HepG2 (cell line): ENCODE measurements around the gene ZNF17. TPM values are rescaled to one million over a fixed set of nuclear protein-coding genes. Genes with fewer than 3 reads are reported as not detected.
A peak's percentile ranks its signal among the peaks of the same experiment; 100 is the strongest.

Experiments used
- ASH2L ChIP-seq: fragments of 300-600, 200-600 bp; sonication (generic); IDR thresholded peaks from 2 replicates; pipeline ENCODE4 v1.7.0; 2017; ENCODE audit warnings: low read depth, mild to moderate bottlenecking, moderate library complexity, mixed read lengths, low read length; ENCODE audit not compliant: insufficient read length
- NFIC ChIP-seq: IDR thresholded peaks from 2 replicates; pipeline ENCODE4 v1.6.1; 2012; ENCODE audit warnings: mild to moderate bottlenecking, low read length, inconsistent platforms
- REPIN1 ChIP-seq: sonication (generic); formaldehyde crosslinking; IDR thresholded peaks from 2 replicates; pipeline ENCODE4 v1.8.0; 2022; ENCODE audit warnings: missing genetic modification reagents, low read depth, mild to moderate bottlenecking, borderline replicate concordance
- RXRA ChIP-seq: sonication (generic); formaldehyde crosslinking; IDR thresholded peaks from 2 replicates; pipeline ENCODE4 v1.5.1; 2020; ENCODE audit warnings: missing genetic modification reagents
- TARDBP ChIP-seq: sonication (generic); formaldehyde crosslinking; IDR thresholded peaks from 2 replicates; pipeline ENCODE4 v1.8.0; 2022; ENCODE audit warnings: mild to moderate bottlenecking, missing genetic modification reagents
- YY1 ChIP-seq: IDR thresholded peaks from 2 replicates; pipeline ENCODE4 v1.6.1; 2011; ENCODE audit warnings: low read length, low read depth, moderate library complexity, mild to moderate bottlenecking; ENCODE audit not compliant: insufficient read depth, insufficient replicate concordance
- ZBTB38 ChIP-seq: sonication (generic); formaldehyde crosslinking; IDR thresholded peaks from 2 replicates; pipeline ENCODE4 v1.5.1; 2020; ENCODE audit warnings: mild to moderate bottlenecking, missing genetic modification reagents
- ZKSCAN8 ChIP-seq: IDR thresholded peaks from 2 replicates; pipeline ENCODE4 v1.6.1; 2016; ENCODE audit warnings: borderline replicate concordance, missing genetic modification reagents, missing compliant biosample characterization
- ZNF205 ChIP-seq: IDR thresholded peaks from 2 replicates; pipeline ENCODE4 v1.6.1; 2018; ENCODE audit warnings: missing biosample characterization, missing genetic modification reagents
- ZNF430 ChIP-seq: sonication (generic); formaldehyde crosslinking; IDR thresholded peaks from 2 replicates; pipeline ENCODE4 v1.9.0; 2021; ENCODE audit warnings: mild to moderate bottlenecking, missing genetic modification reagents
- ZNF678 ChIP-seq: sonication (generic); formaldehyde crosslinking; IDR thresholded peaks from 2 replicates; pipeline ENCODE4 v1.4.0; 2020; ENCODE audit warnings: mild to moderate bottlenecking, missing genetic modification reagents
- polyA plus RNA-seq, 8 experiments: library from polyadenylated mRNA; depleted of rRNA in 3 of 8; stranded (reverse) in 7 of 8; unstranded in 1 of 8; fragments of >200 nt; fragmentation: Illumina TruSeq in 4 of 8; extraction: Trizol in 4 of 8; gene quantifications; 2 replicates each; pipeline versions ENCODE4 v1.2.1 to v1.2.3, GENCODE V29; 2011 to 2016; ENCODE audit warnings: low read depth in 4 of 8, missing spikeins in 1 of 8, mixed read lengths in 1 of 8; ENCODE audit not compliant: insufficient read depth in 1 of 8
- total RNA-seq, 5 experiments: library from RNA; depleted of rRNA; stranded (reverse); fragments of >200 nt; fragmentation: Illumina TruSeq; extraction: Trizol; gene quantifications; 2 replicates each; pipeline ENCODE4 v1.2.3, GENCODE V29; 2016; ENCODE audit warnings: low read depth in 1 of 5
- TF ChIP-seq, protein P1 (sequence below): sonication (generic); formaldehyde crosslinking; IDR thresholded peaks from 2 replicates; pipeline ENCODE4 v1.4.0; 2020; ENCODE audit warnings: missing genetic modification reagents, borderline replicate concordance
- TF ChIP-seq, protein P2 (sequence below): sonication (generic); formaldehyde crosslinking; IDR thresholded peaks from 2 replicates; pipeline ENCODE4 v1.4.0; 2020; ENCODE audit warnings: missing genetic modification reagents
- TF ChIP-seq, protein P3 (sequence below): sonication (generic); formaldehyde crosslinking; IDR thresholded peaks from 2 replicates; pipeline ENCODE4 v1.5.1; 2020; ENCODE audit warnings: mild to moderate bottlenecking, missing genetic modification reagents, borderline replicate concordance
- TF ChIP-seq, protein P4 (sequence below): sonication (generic); formaldehyde crosslinking; IDR thresholded peaks from 2 replicates; pipeline ENCODE4 v1.5.1; 2020; ENCODE audit warnings: missing genetic modification reagents, mild to moderate bottlenecking, borderline replicate concordance

ZNF17 gene
- total and polyA plus RNA-seq, 2 of the 13 experiments (the other 11 are each of a cell fraction or from before 2014, with no cell fraction given): 3.7 to 10.1 TPM

DNA sequence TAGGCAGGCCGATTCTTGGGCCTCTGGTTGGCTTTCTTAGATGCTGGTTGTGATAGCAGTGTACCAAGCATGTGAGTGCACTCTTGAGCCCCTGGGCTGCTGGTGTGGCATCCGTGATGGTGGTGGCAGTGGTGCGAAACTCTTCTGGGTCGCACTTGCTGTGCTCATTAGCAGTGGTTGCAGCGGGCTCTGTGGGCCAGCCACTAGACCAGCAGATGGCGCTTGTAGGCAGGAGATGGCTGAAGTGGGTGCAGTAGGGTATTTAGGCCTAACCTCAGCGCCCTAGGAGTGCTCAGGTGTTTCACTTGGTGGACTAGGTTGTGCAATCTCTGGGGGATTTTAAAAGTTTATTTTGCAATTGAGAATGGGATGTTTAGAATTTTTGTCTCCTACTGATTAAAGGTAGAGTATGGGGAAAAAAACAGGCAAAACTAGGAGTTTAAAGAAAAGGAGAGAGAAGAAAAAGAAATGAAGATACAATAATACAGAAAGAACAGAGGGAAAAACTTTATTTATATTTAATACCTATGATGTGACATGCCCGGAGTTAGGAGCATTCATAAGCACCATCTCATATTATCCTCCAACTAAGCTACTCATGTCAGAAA is 4.3 kb upstream of the ZNF17 start (continued):
- TF ChIP-seq, protein P1, sequence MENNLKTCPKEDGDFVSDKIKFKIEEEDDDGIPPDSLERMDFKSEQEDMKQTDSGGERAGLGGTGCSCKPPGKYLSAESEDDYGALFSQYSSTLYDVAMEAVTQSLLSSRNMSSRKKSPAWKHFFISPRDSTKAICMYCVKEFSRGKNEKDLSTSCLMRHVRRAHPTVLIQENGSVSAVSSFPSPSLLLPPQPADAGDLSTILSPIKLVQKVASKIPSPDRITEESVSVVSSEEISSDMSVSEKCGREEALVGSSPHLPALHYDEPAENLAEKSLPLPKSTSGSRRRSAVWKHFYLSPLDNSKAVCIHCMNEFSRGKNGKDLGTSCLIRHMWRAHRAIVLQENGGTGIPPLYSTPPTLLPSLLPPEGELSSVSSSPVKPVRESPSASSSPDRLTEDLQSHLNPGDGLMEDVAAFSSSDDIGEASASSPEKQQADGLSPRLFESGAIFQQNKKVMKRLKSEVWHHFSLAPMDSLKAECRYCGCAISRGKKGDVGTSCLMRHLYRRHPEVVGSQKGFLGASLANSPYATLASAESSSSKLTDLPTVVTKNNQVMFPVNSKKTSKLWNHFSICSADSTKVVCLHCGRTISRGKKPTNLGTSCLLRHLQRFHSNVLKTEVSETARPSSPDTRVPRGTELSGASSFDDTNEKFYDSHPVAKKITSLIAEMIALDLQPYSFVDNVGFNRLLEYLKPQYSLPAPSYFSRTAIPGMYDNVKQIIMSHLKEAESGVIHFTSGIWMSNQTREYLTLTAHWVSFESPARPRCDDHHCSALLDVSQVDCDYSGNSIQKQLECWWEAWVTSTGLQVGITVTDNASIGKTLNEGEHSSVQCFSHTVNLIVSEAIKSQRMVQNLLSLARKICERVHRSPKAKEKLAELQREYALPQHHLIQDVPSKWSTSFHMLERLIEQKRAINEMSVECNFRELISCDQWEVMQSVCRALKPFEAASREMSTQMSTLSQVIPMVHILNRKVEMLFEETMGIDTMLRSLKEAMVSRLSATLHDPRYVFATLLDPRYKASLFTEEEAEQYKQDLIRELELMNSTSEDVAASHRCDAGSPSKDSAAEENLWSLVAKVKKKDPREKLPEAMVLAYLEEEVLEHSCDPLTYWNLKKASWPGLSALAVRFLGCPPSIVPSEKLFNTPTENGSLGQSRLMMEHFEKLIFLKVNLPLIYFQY: peak; percentile 88; the same call in 1 of the 2 replicates
- peak; percentile 45; the same call in 1 of the 2 replicates for TF ChIP-seq ZBTB38 (CRISPR knock-in tag)
- no peak for TF ChIP-seq ZNF678
- TF ChIP-seq ASH2L: peak; percentile 40
- TF ChIP-seq, protein P2, sequence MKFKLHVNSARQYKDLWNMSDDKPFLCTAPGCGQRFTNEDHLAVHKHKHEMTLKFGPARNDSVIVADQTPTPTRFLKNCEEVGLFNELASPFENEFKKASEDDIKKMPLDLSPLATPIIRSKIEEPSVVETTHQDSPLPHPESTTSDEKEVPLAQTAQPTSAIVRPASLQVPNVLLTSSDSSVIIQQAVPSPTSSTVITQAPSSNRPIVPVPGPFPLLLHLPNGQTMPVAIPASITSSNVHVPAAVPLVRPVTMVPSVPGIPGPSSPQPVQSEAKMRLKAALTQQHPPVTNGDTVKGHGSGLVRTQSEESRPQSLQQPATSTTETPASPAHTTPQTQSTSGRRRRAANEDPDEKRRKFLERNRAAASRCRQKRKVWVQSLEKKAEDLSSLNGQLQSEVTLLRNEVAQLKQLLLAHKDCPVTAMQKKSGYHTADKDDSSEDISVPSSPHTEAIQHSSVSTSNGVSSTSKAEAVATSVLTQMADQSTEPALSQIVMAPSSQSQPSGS (CRISPR knock-in tag): peak; percentile 42; the same call in 1 of the 2 replicates
- TF ChIP-seq, protein P3, sequence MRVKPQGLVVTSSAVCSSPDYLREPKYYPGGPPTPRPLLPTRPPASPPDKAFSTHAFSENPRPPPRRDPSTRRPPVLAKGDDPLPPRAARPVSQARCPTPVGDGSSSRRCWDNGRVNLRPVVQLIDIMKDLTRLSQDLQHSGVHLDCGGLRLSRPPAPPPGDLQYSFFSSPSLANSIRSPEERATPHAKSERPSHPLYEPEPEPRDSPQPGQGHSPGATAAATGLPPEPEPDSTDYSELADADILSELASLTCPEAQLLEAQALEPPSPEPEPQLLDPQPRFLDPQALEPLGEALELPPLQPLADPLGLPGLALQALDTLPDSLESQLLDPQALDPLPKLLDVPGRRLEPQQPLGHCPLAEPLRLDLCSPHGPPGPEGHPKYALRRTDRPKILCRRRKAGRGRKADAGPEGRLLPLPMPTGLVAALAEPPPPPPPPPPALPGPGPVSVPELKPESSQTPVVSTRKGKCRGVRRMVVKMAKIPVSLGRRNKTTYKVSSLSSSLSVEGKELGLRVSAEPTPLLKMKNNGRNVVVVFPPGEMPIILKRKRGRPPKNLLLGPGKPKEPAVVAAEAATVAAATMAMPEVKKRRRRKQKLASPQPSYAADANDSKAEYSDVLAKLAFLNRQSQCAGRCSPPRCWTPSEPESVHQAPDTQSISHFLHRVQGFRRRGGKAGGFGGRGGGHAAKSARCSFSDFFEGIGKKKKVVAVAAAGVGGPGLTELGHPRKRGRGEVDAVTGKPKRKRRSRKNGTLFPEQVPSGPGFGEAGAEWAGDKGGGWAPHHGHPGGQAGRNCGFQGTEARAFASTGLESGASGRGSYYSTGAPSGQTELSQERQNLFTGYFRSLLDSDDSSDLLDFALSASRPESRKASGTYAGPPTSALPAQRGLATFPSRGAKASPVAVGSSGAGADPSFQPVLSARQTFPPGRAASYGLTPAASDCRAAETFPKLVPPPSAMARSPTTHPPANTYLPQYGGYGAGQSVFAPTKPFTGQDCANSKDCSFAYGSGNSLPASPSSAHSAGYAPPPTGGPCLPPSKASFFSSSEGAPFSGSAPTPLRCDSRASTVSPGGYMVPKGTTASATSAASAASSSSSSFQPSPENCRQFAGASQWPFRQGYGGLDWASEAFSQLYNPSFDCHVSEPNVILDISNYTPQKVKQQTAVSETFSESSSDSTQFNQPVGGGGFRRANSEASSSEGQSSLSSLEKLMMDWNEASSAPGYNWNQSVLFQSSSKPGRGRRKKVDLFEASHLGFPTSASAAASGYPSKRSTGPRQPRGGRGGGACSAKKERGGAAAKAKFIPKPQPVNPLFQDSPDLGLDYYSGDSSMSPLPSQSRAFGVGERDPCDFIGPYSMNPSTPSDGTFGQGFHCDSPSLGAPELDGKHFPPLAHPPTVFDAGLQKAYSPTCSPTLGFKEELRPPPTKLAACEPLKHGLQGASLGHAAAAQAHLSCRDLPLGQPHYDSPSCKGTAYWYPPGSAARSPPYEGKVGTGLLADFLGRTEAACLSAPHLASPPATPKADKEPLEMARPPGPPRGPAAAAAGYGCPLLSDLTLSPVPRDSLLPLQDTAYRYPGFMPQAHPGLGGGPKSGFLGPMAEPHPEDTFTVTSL (CRISPR knock-in tag): no peak
- TF ChIP-seq NFIC: no peak
- TF ChIP-seq RXRA (CRISPR knock-in tag): peak; percentile 28; the same call in 1 of the 2 replicates
- TF ChIP-seq ZKSCAN8 (CRISPR knock-in tag): no peak
- TF ChIP-seq REPIN1 (CRISPR knock-in tag): 0 out of 2 replicates have a peak, but pooled peaks have one; percentile 82
- TF ChIP-seq TARDBP (CRISPR knock-in tag): 0 out of 2 replicates have a peak, but pooled peaks have one; percentile 32
- TF ChIP-seq YY1: peak; percentile 50
- TF ChIP-seq, protein P4, sequence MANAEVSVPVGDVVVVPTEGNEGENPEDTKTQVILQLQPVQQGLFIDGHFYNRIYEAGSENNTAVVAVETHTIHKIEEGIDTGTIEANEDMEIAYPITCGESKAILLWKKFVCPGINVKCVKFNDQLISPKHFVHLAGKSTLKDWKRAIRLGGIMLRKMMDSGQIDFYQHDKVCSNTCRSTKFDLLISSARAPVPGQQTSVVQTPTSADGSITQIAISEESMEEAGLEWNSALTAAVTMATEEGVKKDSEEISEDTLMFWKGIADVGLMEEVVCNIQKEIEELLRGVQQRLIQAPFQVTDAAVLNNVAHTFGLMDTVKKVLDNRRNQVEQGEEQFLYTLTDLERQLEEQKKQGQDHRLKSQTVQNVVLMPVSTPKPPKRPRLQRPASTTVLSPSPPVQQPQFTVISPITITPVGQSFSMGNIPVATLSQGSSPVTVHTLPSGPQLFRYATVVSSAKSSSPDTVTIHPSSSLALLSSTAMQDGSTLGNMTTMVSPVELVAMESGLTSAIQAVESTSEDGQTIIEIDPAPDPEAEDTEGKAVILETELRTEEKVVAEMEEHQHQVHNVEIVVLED: peak; percentile 33; the same call in 1 of the 2 replicates
- no peak for TF ChIP-seq ZNF430
- TF ChIP-seq ZNF205 (CRISPR knock-in tag): peak; percentile 77
